Measurements from ENCODE around the gene TOP2B. TPM values are rescaled to one million over a fixed set of nuclear protein-coding genes. Genes with fewer than 3 reads are reported as not detected.

The TOP2B gene
- total and polyA plus RNA-seq, 3 donors from 2014 or later, result 46.4 to 86.5 (median 76.9) TPM

- Histone ChIP-seq H3K27me3 (no peaks in the 10 kb centered on the region), H3K36me3 (ENCODE audit: low read depth, missing control alignments) (no peaks in the 10 kb centered on the region), H3K9me3 (no peaks in the 10 kb centered on the region), H3K4me1 (no peaks in the 10 kb centered on the region), H3K27ac (no peak overlapping the region), H3K4me3 (no peak overlapping the region)
- intact Hi-C loops (cut with DNase I; ENCODE audit: low total_unique reads), result no loop called here
- TF ChIP-seq CTCF (IDR thresholded peaks at IDR 0.05), result no peak
- DNase-seq, result no peak
- 86 to 91% methylated on average over 2 of the region's 2 CpGs for WGBS, 2 donors
Observed at GRCh38 chr3:25677121-25677520, 12.4 kb upstream of the TOP2B start.

GRCh38 chr3:25674670-25675069, 10.0 kb upstream of the TOP2B start:
- no peak overlapping the region for H3K27ac ChIP-seq
- H3K27me3 ChIP-seq, result no peaks in the 10 kb centered on the region
- no peak for TF ChIP-seq CTCF (IDR thresholded peaks at IDR 0.05)
- no peak for TF ChIP-seq POLR2A (IDR thresholded peaks at IDR 0.05)
- 91 to 100% methylated on average over 1 to 2 of the region's 2 CpGs for WGBS, 2 donors
- no peak overlapping the region for H3K4me3 ChIP-seq
- no peaks in the 10 kb centered on the region for H3K9me3 ChIP-seq
- H3K36me3 ChIP-seq (ENCODE audit: low read depth, missing control alignments), result no peaks in the 10 kb centered on the region
- no peaks in the 10 kb centered on the region for H3K4me1 ChIP-seq
- intact Hi-C loops (cut with DNase I; ENCODE audit: low total_unique reads), result no loop called here
- no peak for DNase-seq

- no peaks in the 10 kb centered on the region for H3K4me1 ChIP-seq
- DNase-seq, result no peak
- H3K27ac ChIP-seq, result no peak overlapping the region
- no peak for TF ChIP-seq POLR2A (IDR thresholded peaks at IDR 0.05)
- TF ChIP-seq CTCF (IDR thresholded peaks at IDR 0.05), result no peak
- H3K4me3 ChIP-seq, result no peak overlapping the region
- no peaks in the 10 kb centered on the region for H3K36me3 ChIP-seq (ENCODE audit: low read depth, missing control alignments)
- no peaks in the 10 kb centered on the region for H3K27me3 ChIP-seq
- intact Hi-C loops (cut with DNase I; ENCODE audit: low total_unique reads), result no loop called here
- 80 to 95% methylated on average over 3 to 8 of the region's 8 CpGs for WGBS, 2 donors
- no peaks in the 10 kb centered on the region for H3K9me3 ChIP-seq
Observed at GRCh38 chr3:25673738-25674298, 9.1 kb upstream of the TOP2B start.

- TF ChIP-seq CTCF (IDR thresholded peaks at IDR 0.05) (no peak), POLR2A (IDR thresholded peaks at IDR 0.05) (no peak)
- intact Hi-C loops (cut with DNase I; ENCODE audit: low total_unique reads), result no loop called here
- peak overlapping the region; percentile 95 to 99 for H3K27ac ChIP-seq
- H3K36me3 ChIP-seq (ENCODE audit: low read depth, missing control alignments), result no peaks in the 10 kb centered on the region
- peaks cover 12% of the 10 kb centered on the region for H3K4me1 ChIP-seq
- no peaks in the 10 kb centered on the region for H3K27me3 ChIP-seq
- no peak for DNase-seq
- H3K9me3 ChIP-seq, result no peaks in the 10 kb centered on the region
- WGBS, 2 donors, result 14 to 15% methylated on average over 14 of the region's 14 CpGs
- H3K4me3 ChIP-seq, result peak overlapping the region; percentile 89 to 94
Observed at GRCh38 chr3:25665315-25666280, 891 bp upstream of the TOP2B start.

Measured in testis (tissue), 3 donors.